ENCODE results near the gene LDLRAP1. TPM values are rescaled to one million over a fixed set of nuclear protein-coding genes. Genes with fewer than 3 reads are reported as not detected.

Gene LDLRAP1
- total and polyA plus RNA-seq, 7 donors, result 5.6 to 12.9 (median 10.5) TPM

- ATAC-seq (no peak), DNase-seq (no peak)
- Histone ChIP-seq H3K4me3 (no peak overlapping the region), H3K27me3 (ENCODE audit: insufficient read depth in 3 of 3, low read length in 2 of 3) (no peaks in the 10 kb centered on the region), H3K9me3 (no peaks in the 10 kb centered on the region), H3K4me1 (peaks cover 9% of the 10 kb centered on the region), H3K36me3 (ENCODE audit: insufficient read depth in 1 of 2, low read depth in 1 of 2) (no peaks in the 10 kb centered on the region), H3K27ac (no peak overlapping the region)
- 85 to 98% (median 95%) methylated on average over 3 of the region's 3 CpGs for WGBS, 3 donors
- intact Hi-C loops (cut with DNase I), result loop anchor here in 1 of 2 donors (5.0 kb wide), 1 partner anchor 185 kb away; no protein-coding TSS in a partner anchor
- TF ChIP-seq CTCF (IDR thresholded peaks at IDR 0.05), result no peak
These were observed 69.0 kb downstream of the LDLRAP1 start for GRCh38 chr1:25612421-25612820.

DNA sequence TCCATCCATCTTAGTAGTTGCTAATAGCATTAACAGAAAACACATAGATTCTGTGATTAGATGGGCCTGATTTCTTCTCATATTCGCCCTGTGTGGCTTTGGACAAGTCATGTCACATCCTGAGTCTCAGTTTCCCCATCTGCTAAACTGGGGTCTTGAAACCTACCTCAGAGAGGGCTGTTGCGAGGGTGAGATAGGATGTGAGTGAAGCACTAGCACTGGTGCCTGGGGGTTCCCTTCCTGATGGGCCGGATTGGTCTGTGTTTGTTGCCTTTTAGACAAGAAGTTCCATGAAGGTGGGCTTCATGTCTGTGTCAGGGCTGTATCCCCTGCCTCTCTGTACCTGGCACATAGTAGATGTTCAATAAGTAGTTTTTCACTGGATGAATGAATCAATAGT is 69.7 kb downstream of the LDLRAP1 start:
- H3K27ac ChIP-seq, result no peak overlapping the region
- H3K9me3 ChIP-seq, result no peaks in the 10 kb centered on the region
- no peaks in the 10 kb centered on the region for H3K36me3 ChIP-seq (ENCODE audit: insufficient read depth in 1 of 2, low read depth in 1 of 2)
- WGBS, 3 donors, result 97 to 98% (median 97%) methylated on average over 3 of the region's 3 CpGs
- H3K4me3 ChIP-seq, result no peak overlapping the region
- DNase-seq, result no peak
- intact Hi-C loops (cut with DNase I), result loop anchor here in 1 of 2 donors (5.0 kb wide), 1 partner anchor 184 kb away; no protein-coding TSS in a partner anchor
- no peaks in the 10 kb centered on the region for H3K27me3 ChIP-seq (ENCODE audit: insufficient read depth in 3 of 3, low read length in 2 of 3)
- no peak for TF ChIP-seq CTCF (IDR thresholded peaks at IDR 0.05)
- peaks cover 12% of the 10 kb centered on the region for H3K4me1 ChIP-seq
- ATAC-seq, result no peak

GRCh38 chr1:25614501-25615171 is 71.2 kb downstream of the LDLRAP1 start:
- DNase-seq (no peak), ATAC-seq (no peak)
- Histone ChIP-seq H3K4me1 (peaks cover 24% of the 10 kb centered on the region), H3K27me3 (ENCODE audit: insufficient read depth in 3 of 3, low read length in 2 of 3) (no peaks in the 10 kb centered on the region), H3K9me3 (no peaks in the 10 kb centered on the region), H3K4me3 (no peak overlapping the region), H3K27ac (no peak overlapping the region), H3K36me3 (ENCODE audit: insufficient read depth in 1 of 2, low read depth in 1 of 2) (no peaks in the 10 kb centered on the region)
- no peak for TF ChIP-seq CTCF (IDR thresholded peaks at IDR 0.05)
- intact Hi-C loops (cut with DNase I), result loop anchor here (5.0 kb wide), 4 partner anchors 43 to 183 kb away; no protein-coding TSS in a partner anchor
- WGBS, 3 donors, result 74 to 81% (median 75%) methylated on average over 4 of the region's 4 CpGs

DNA sequence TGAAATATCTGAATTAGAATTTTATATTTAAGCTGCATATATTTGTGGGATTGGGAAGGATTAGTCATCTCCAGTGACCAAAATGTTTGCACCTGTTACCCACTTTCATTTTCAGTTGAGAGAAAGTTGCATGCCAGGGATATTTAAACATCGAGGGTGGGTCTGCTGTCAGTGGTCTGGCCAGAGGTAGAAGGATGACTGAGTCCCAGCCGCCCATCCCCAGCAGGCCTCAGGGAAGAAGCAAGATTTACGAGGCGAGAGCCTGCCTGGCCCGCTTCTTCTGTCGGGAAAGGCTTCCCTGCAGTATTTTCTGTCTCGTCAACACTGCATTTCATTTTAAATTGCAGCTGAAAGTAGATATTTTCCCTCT is 71.8 kb downstream of the LDLRAP1 start:
- Histone ChIP-seq H3K36me3 (ENCODE audit: insufficient read depth in 1 of 2, low read depth in 1 of 2) (no peaks in the 10 kb centered on the region), H3K27ac (no peak overlapping the region), H3K27me3 (ENCODE audit: insufficient read depth in 3 of 3, low read length in 2 of 3) (no peaks in the 10 kb centered on the region), H3K4me1 (peaks cover 26% of the 10 kb centered on the region), H3K4me3 (no peak overlapping the region), H3K9me3 (no peaks in the 10 kb centered on the region)
- ATAC-seq (no peak), DNase-seq (no peak)
- WGBS, 3 donors, result 61 to 63% (median 61%) methylated on average over 7 of the region's 7 CpGs
- TF ChIP-seq CTCF (IDR thresholded peaks at IDR 0.05), result no peak
- intact Hi-C loops (cut with DNase I), result loop anchor here (5.0 kb wide), 3 partner anchors 42 to 127 kb away; no protein-coding TSS in a partner anchor
